ENCODE results near the gene PTGFRN. TPM values are rescaled to one million over a fixed set of nuclear protein-coding genes. Genes with fewer than 3 reads are reported as not detected.

PTGFRN gene
- total RNA-seq, 2 experiments from 2014 or later = not detected

GRCh38 chr1:116958110-116958509 lies 48.4 kb downstream of the PTGFRN start:
- DNase-seq (ENCODE audit: low spot score) = no peak
- Histone ChIP-seq H3K4me1 (ENCODE audit: insufficient read depth, low read length, poor library complexity, severe bottlenecking) (no peaks in the 10 kb centered on the region), H4K20me1 (ENCODE audit: insufficient read depth, low read length) (no peaks in the 10 kb centered on the region), H3K27ac (ENCODE audit: low read depth, low read length, poor library complexity, severe bottlenecking) (no peak overlapping the region), H2AFZ (ENCODE audit: low read length) (no peak overlapping the region), H3K4me3 (ENCODE audit: low read depth, low read length, poor library complexity, severe bottlenecking) (no peak overlapping the region), H3K36me3 (ENCODE audit: insufficient read depth, low read length) (no peaks in the 10 kb centered on the region), H3K9me3 (ENCODE audit: low read length) (no peaks in the 10 kb centered on the region), H3K9me2 (ENCODE audit: insufficient read depth, low read length) (no peaks in the 10 kb centered on the region), H3K4me2 (ENCODE audit: low read length) (no peak overlapping the region), H3K79me2 (ENCODE audit: insufficient read depth, low read depth, low read length) (no peaks in the 10 kb centered on the region)
- intact Hi-C loops (cut with micrococcal nuclease; ENCODE audit: unreplicated experiment) = no loop called here
- TF ChIP-seq EZH2phosphoT487 (IDR thresholded peaks at IDR 0.05; ENCODE audit: borderline replicate concordance, low read depth, low read length) = no peak
- TF ChIP-seq CTCF (conservative IDR thresholded peaks at IDR 0.05; ENCODE audit: low read length) = no peak
- BruUV-seq (replicated peaks) = no TSS peak
- CTCF ChIA-PET (ENCODE audit: unreplicated experiment) = no interaction called here
- POLR2A ChIA-PET = no interaction called here

- no TSS peak for BruUV-seq (replicated peaks)
- intact Hi-C loops (cut with micrococcal nuclease; ENCODE audit: unreplicated experiment) = no loop called here
- H3K4me2 ChIP-seq (ENCODE audit: low read length) = no peak overlapping the region
- H3K9me2 ChIP-seq (ENCODE audit: insufficient read depth, low read length) = no peaks in the 10 kb centered on the region
- H3K27ac ChIP-seq (ENCODE audit: low read depth, low read length, poor library complexity, severe bottlenecking) = no peak overlapping the region
- no peaks in the 10 kb centered on the region for H3K36me3 ChIP-seq (ENCODE audit: insufficient read depth, low read length)
- H3K9me3 ChIP-seq (ENCODE audit: low read length) = no peaks in the 10 kb centered on the region
- H3K4me1 ChIP-seq (ENCODE audit: insufficient read depth, low read length, poor library complexity, severe bottlenecking) = no peaks in the 10 kb centered on the region
- H3K4me3 ChIP-seq (ENCODE audit: low read depth, low read length, poor library complexity, severe bottlenecking) = no peak overlapping the region
- H4K20me1 ChIP-seq (ENCODE audit: insufficient read depth, low read length) = no peaks in the 10 kb centered on the region
- CTCF ChIA-PET (ENCODE audit: unreplicated experiment) = no interaction called here
- POLR2A ChIA-PET = no interaction called here
- H2AFZ ChIP-seq (ENCODE audit: low read length) = no peak overlapping the region
- no peak for TF ChIP-seq CTCF (conservative IDR thresholded peaks at IDR 0.05; ENCODE audit: low read length)
- no peak for TF ChIP-seq EZH2phosphoT487 (IDR thresholded peaks at IDR 0.05; ENCODE audit: borderline replicate concordance, low read depth, low read length)
- no peaks in the 10 kb centered on the region for H3K79me2 ChIP-seq (ENCODE audit: insufficient read depth, low read depth, low read length)
- no peak for DNase-seq (ENCODE audit: low spot score)
Measured at GRCh38 chr1:116958977-116959376, 49.3 kb downstream of the PTGFRN start.

- no TSS peak for BruUV-seq (replicated peaks)
- no peaks in the 10 kb centered on the region for H3K36me3 ChIP-seq (ENCODE audit: insufficient read depth, low read length)
- no peaks in the 10 kb centered on the region for H3K9me2 ChIP-seq (ENCODE audit: insufficient read depth, low read length)
- DNase-seq (ENCODE audit: low spot score) = no peak
- no peaks in the 10 kb centered on the region for H3K9me3 ChIP-seq (ENCODE audit: low read length)
- H3K4me1 ChIP-seq (ENCODE audit: insufficient read depth, low read length, poor library complexity, severe bottlenecking) = no peaks in the 10 kb centered on the region
- no peaks in the 10 kb centered on the region for H3K79me2 ChIP-seq (ENCODE audit: insufficient read depth, low read depth, low read length)
- H2AFZ ChIP-seq (ENCODE audit: low read length) = no peak overlapping the region
- no peak overlapping the region for H3K4me2 ChIP-seq (ENCODE audit: low read length)
- POLR2A ChIA-PET = interaction anchor here (0.6 kb wide), 1 partner anchor 130 kb away, joined by 3 read pairs; no protein-coding TSS in a partner anchor
- no peaks in the 10 kb centered on the region for H4K20me1 ChIP-seq (ENCODE audit: insufficient read depth, low read length)
- intact Hi-C loops (cut with micrococcal nuclease; ENCODE audit: unreplicated experiment) = no loop called here
- H3K4me3 ChIP-seq (ENCODE audit: low read depth, low read length, poor library complexity, severe bottlenecking) = no peak overlapping the region
- TF ChIP-seq EZH2phosphoT487 (IDR thresholded peaks at IDR 0.05; ENCODE audit: borderline replicate concordance, low read depth, low read length) (no peak), CTCF (conservative IDR thresholded peaks at IDR 0.05; ENCODE audit: low read length) (no peak)
- CTCF ChIA-PET (ENCODE audit: unreplicated experiment) = no interaction called here
- no peak overlapping the region for H3K27ac ChIP-seq (ENCODE audit: low read depth, low read length, poor library complexity, severe bottlenecking)
Measured at GRCh38 chr1:116961606-116962005, 51.9 kb downstream of the PTGFRN start.
